VCaP (cell line): ENCODE results near the gene SYNM.
A peak's percentile ranks its signal among the peaks of the same experiment; 100 is the strongest.

Experiments used
- H3K27ac ChIP-seq: fragments of 450-650 bp; 2 replicates; pipeline ENCODE4 v1.5.1; 2017
- CTCF ChIP-seq: fragments of 450-650 bp; conservative IDR thresholded peaks from 2 replicates; pipeline ENCODE4 v1.5.1; 2017; ENCODE audit warnings: mild to moderate bottlenecking, moderate library complexity

SYNM gene

GRCh38 chr15:99098991-99099390, 5.9 kb upstream of the SYNM start:
- no peak overlapping the region for H3K27ac ChIP-seq
- no peak for TF ChIP-seq CTCF

GRCh38 chr15:99099661-99100060, 5.2 kb upstream of the SYNM start:
- no peak for TF ChIP-seq CTCF
- no peak overlapping the region for H3K27ac ChIP-seq

- peak; percentile 98 for TF ChIP-seq CTCF
- H3K27ac ChIP-seq, result peak overlapping the region; percentile 59; the same call in 1 of the 2 replicates
Observed at GRCh38 chr15:99100245-99101173, 4.4 kb upstream of the SYNM start.

DNA sequence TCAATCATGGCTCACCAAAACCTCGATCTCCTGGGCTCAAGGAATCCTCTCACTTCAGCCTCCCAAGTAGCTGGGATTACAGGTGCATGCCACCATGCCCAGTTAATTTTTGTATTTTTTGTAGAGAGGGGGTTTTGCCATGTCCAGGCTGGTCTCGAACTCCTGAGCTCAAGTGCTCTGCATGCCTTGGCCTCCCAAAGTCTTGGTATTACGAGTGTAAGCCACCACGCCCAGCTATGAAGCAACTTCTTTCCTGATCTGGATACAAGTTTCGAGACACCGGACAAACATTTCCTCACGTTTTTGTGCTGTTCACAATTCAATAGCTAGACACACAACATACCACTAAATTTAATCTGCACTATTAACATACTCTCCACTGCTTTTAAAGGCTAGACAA, 3.4 kb upstream of the SYNM start:
- TF ChIP-seq CTCF, result no peak
- H3K27ac ChIP-seq, result no peak overlapping the region

DNA sequence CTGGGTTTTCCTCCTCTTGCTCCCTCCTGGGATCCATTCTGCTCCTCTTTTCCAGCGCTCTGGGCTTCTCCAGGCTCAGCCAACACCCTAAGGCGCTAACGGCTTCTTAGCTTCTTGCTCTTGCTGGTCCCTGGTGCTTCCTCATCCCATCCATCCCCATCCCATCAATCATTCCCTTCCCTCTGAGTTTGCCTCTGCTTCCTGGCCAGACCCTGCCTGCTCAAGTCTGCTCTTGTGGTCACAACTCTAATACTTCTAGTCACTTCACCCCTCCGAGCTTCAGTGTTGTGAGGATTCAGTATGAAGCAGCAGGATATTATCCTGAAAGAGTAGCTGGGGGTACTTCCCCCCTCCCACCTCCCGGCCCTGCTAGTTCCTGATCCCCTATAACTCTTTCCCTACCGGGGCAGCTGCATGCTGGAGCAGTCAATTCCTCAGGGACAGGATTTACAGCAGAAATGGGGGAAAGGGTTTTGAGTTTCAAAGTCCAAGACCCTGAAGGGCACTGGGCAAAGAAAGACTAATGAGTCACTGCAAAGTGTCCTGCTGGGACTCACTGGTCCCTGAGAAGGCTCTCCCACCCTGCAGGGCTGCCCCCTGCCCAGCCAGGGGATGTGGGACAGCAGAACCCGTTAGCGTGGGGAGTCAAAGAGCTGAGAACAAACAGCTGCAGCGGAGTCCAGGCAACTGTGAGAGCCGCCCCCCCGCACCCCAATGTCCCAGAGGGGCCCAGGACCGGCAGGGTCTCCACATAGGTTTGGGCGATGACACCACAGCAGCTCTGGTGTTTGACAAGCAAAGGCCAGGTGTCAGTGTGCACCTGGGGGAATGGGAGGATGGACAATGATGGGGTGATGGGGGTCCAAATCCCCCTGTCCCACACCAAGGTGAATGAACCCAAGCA, 2.3 kb upstream of the SYNM start:
- no peak for TF ChIP-seq CTCF

GRCh38 chr15:99103279-99103678, 1.6 kb upstream of the SYNM start:
- H3K27ac ChIP-seq, result no peak overlapping the region
- TF ChIP-seq CTCF, result no peak

More for the DNA sequence above, 2.3 kb upstream of the SYNM start:
- H3K27ac ChIP-seq, result no peak overlapping the region
